Measurements from ENCODE around the gene LMOD2. TPM values are rescaled to one million over a fixed set of nuclear protein-coding genes. Genes with fewer than 3 reads are reported as not detected.
A peak's percentile ranks its signal among the peaks of the same experiment; 100 is the strongest.

The LMOD2 gene
- total RNA-seq, 1 donor from 2014 or later, result 34.4 TPM

DNA sequence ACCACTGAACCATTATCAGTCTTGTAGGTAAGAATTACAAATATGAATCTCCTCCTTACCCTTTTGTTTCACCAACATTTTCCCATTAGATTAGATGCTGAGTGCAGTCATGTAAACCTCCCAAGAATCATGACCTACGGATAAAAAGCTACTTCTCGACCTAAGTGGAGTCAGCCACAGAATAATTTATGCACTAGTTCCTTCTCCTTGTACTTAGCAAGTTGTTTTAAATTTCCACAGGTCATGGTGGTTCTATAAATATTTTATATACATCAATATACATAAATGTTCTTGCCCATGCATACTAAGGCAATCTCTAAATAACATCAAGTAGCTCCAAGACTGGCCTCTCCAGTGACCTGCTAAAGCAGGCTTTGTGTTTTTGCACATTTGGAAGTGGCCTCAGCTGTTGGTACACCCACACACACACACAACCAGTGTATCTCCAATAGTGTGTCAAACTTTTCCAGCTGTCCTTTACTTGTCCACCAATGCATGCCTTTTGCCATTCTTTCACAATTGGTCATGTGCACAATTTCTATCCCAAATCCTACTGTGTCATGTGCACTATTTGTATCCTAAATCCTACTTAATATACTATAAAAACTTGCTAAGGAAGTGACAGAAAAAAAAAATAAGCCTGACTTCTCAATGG, 21.5 kb downstream of the LMOD2 start:
- Histone ChIP-seq H3K4me3 (ENCODE audit: low read length in 3 of 3) (no peak overlapping the region), H3K9me3 (ENCODE audit: control insufficient read depth in 3 of 3, low read length in 3 of 3) (no peaks in the 10 kb centered on the region), H3K36me3 (ENCODE audit: control insufficient read depth in 3 of 3, insufficient read depth in 3 of 3, low read length in 3 of 3) (peaks cover 0 to 3% (median 0%) of the 10 kb centered on the region in 3 donors), H3K9ac (ENCODE audit: low read depth in 1 of 3, low read length in 3 of 3) (no peak overlapping the region), H3K4me1 (ENCODE audit: control insufficient read depth in 3 of 3, insufficient read depth in 3 of 3, low read length in 3 of 3) (peaks cover 21 to 55% (median 44%) of the 10 kb centered on the region in 3 donors), H3K27me3 (ENCODE audit: control insufficient read depth in 3 of 3, insufficient read depth in 3 of 3, low read length in 3 of 3) (no peaks in the 10 kb centered on the region), H3K27ac (ENCODE audit: low read depth, low read length) (no peak overlapping the region)

DNA sequence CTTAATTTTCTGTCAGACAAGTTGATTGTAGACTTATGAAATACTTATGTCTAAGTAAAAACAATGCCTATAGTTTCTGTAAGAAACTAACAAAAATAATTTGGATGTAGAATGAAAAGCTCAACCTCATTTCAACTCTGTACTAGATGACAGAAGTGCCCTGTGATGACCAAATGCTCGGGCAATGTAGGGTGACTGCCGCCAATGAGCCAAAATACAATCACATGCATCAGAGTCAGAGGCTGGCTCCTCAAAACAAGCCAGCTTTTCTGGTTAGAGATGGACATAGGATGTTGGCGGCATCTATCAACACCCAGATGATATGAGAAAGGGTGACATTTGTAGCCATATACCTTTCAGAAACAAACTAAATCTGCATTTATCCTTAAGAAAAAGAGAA, 23.9 kb downstream of the LMOD2 start:
- Histone ChIP-seq H3K4me1 (ENCODE audit: control insufficient read depth in 3 of 3, insufficient read depth in 3 of 3, low read length in 3 of 3) (peaks cover 18 to 39% (median 30%) of the 10 kb centered on the region in 3 donors), H3K27ac (ENCODE audit: low read depth, low read length) (peak overlapping the region; percentile 75), H3K9ac (ENCODE audit: low read depth in 1 of 3, low read length in 3 of 3) (peak overlapping the region in 1 of 3 donors; percentile 34)

GRCh38 chr7:123680580-123680979, 24.9 kb downstream of the LMOD2 start:
- no peak overlapping the region for H3K9ac ChIP-seq (ENCODE audit: low read depth in 1 of 3, low read length in 3 of 3)
- no peaks in the 10 kb centered on the region for H3K27me3 ChIP-seq (ENCODE audit: control insufficient read depth in 3 of 3, insufficient read depth in 3 of 3, low read length in 3 of 3)
- H3K9me3 ChIP-seq (ENCODE audit: control insufficient read depth in 3 of 3, low read length in 3 of 3), result no peaks in the 10 kb centered on the region
- peaks cover 18 to 34% (median 23%) of the 10 kb centered on the region in 3 donors for H3K4me1 ChIP-seq (ENCODE audit: control insufficient read depth in 3 of 3, insufficient read depth in 3 of 3, low read length in 3 of 3)
- H3K36me3 ChIP-seq (ENCODE audit: control insufficient read depth in 3 of 3, insufficient read depth in 3 of 3, low read length in 3 of 3), result peaks cover 0 to 3% (median 0%) of the 10 kb centered on the region in 3 donors
- no peak overlapping the region for H3K4me3 ChIP-seq (ENCODE audit: low read length in 3 of 3)
- peak overlapping the region; percentile 75 for H3K27ac ChIP-seq (ENCODE audit: low read depth, low read length)

More for the DNA sequence above, 23.9 kb downstream of the LMOD2 start:
- Histone ChIP-seq H3K27me3 (ENCODE audit: control insufficient read depth in 3 of 3, insufficient read depth in 3 of 3, low read length in 3 of 3) (no peaks in the 10 kb centered on the region), H3K9me3 (ENCODE audit: control insufficient read depth in 3 of 3, low read length in 3 of 3) (no peaks in the 10 kb centered on the region), H3K4me3 (ENCODE audit: low read length in 3 of 3) (no peak overlapping the region), H3K36me3 (ENCODE audit: control insufficient read depth in 3 of 3, insufficient read depth in 3 of 3, low read length in 3 of 3) (peaks cover 0 to 3% (median 0%) of the 10 kb centered on the region in 3 donors)

GRCh38 chr7:123681561-123681960, 25.9 kb downstream of the LMOD2 start:
- peaks cover 16 to 26% (median 23%) of the 10 kb centered on the region in 3 donors for H3K4me1 ChIP-seq (ENCODE audit: control insufficient read depth in 3 of 3, insufficient read depth in 3 of 3, low read length in 3 of 3)
- peak overlapping the region in 1 of 3 donors; percentile 75 for H3K9ac ChIP-seq (ENCODE audit: low read depth in 1 of 3, low read length in 3 of 3)
- H3K36me3 ChIP-seq (ENCODE audit: control insufficient read depth in 3 of 3, insufficient read depth in 3 of 3, low read length in 3 of 3), result peaks cover 0 to 3% (median 0%) of the 10 kb centered on the region in 3 donors
- no peak overlapping the region for H3K4me3 ChIP-seq (ENCODE audit: low read length in 3 of 3)
- H3K27me3 ChIP-seq (ENCODE audit: control insufficient read depth in 3 of 3, insufficient read depth in 3 of 3, low read length in 3 of 3), result no peaks in the 10 kb centered on the region
- H3K27ac ChIP-seq (ENCODE audit: low read depth, low read length), result peak overlapping the region; percentile 75
- H3K9me3 ChIP-seq (ENCODE audit: control insufficient read depth in 3 of 3, low read length in 3 of 3), result no peaks in the 10 kb centered on the region

GRCh38 chr7:123682690-123683089, 27.0 kb downstream of the LMOD2 start:
- Histone ChIP-seq H3K36me3 (ENCODE audit: control insufficient read depth in 3 of 3, insufficient read depth in 3 of 3, low read length in 3 of 3) (peaks cover 0 to 3% (median 0%) of the 10 kb centered on the region in 3 donors), H3K4me1 (ENCODE audit: control insufficient read depth in 3 of 3, insufficient read depth in 3 of 3, low read length in 3 of 3) (peaks cover 12 to 23% (median 20%) of the 10 kb centered on the region in 3 donors), H3K27ac (ENCODE audit: low read depth, low read length) (no peak overlapping the region), H3K4me3 (ENCODE audit: low read length in 3 of 3) (no peak overlapping the region), H3K9ac (ENCODE audit: low read depth in 1 of 3, low read length in 3 of 3) (no peak overlapping the region), H3K27me3 (ENCODE audit: control insufficient read depth in 3 of 3, insufficient read depth in 3 of 3, low read length in 3 of 3) (no peaks in the 10 kb centered on the region), H3K9me3 (ENCODE audit: control insufficient read depth in 3 of 3, low read length in 3 of 3) (no peaks in the 10 kb centered on the region)

DNA sequence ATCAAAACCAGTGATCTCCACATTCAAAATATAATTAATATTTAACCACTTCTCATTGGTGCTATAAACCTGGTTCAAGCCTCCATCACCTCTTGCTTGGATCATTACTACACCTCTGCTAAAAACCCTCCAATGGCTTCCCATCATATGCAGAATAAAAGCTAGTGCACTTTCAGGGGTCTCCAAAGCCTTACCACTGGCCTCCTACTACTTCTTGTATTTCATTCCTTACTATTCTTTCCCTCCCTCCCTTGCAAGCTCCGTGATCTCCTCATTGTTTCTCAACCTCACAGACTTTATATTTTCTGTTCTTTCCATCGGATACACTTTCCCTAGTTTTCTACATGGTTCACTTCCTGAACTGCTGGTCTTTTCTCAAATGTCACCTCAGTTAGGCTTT, 31.5 kb downstream of the LMOD2 start:
- Histone ChIP-seq H3K27ac (ENCODE audit: low read depth, low read length) (no peak overlapping the region), H3K9me3 (ENCODE audit: control insufficient read depth in 3 of 3, low read length in 3 of 3) (no peaks in the 10 kb centered on the region), H3K36me3 (ENCODE audit: control insufficient read depth in 3 of 3, insufficient read depth in 3 of 3, low read length in 3 of 3) (peaks cover 0 to 17% (median 5%) of the 10 kb centered on the region in 3 donors), H3K4me3 (ENCODE audit: low read length in 3 of 3) (no peak overlapping the region), H3K9ac (ENCODE audit: low read depth in 1 of 3, low read length in 3 of 3) (no peak overlapping the region), H3K27me3 (ENCODE audit: control insufficient read depth in 3 of 3, insufficient read depth in 3 of 3, low read length in 3 of 3) (no peaks in the 10 kb centered on the region), H3K4me1 (ENCODE audit: control insufficient read depth in 3 of 3, insufficient read depth in 3 of 3, low read length in 3 of 3) (peaks cover under 1 to 2% (median under 1%) of the 10 kb centered on the region in 3 donors)

DNA sequence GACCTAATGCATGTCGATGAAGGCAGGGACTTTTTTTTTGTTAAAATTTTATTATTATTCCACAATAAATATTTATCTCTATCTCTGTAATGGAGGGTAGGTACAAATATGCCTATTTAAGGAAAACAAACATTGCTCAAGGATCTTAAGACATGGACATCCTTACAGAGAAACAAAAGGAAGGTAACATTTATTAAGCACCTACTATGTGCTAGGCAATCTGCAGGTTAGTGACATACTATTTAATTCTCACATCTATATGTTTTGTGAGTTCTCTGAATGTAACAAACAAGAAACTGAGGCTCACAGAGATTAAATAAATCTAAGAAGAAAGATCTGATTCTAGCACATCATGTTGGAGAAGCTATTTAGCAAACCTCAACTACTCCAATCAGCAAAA, 32.1 kb downstream of the LMOD2 start:
- Histone ChIP-seq H3K4me3 (ENCODE audit: low read length in 3 of 3) (no peak overlapping the region), H3K27ac (ENCODE audit: low read depth, low read length) (no peak overlapping the region), H3K27me3 (ENCODE audit: control insufficient read depth in 3 of 3, insufficient read depth in 3 of 3, low read length in 3 of 3) (no peaks in the 10 kb centered on the region), H3K9ac (ENCODE audit: low read depth in 1 of 3, low read length in 3 of 3) (no peak overlapping the region), H3K36me3 (ENCODE audit: control insufficient read depth in 3 of 3, insufficient read depth in 3 of 3, low read length in 3 of 3) (peaks cover 4 to 21% (median 5%) of the 10 kb centered on the region in 3 donors), H3K4me1 (ENCODE audit: control insufficient read depth in 3 of 3, insufficient read depth in 3 of 3, low read length in 3 of 3) (no peaks in the 10 kb centered on the region), H3K9me3 (ENCODE audit: control insufficient read depth in 3 of 3, low read length in 3 of 3) (no peaks in the 10 kb centered on the region)

DNA sequence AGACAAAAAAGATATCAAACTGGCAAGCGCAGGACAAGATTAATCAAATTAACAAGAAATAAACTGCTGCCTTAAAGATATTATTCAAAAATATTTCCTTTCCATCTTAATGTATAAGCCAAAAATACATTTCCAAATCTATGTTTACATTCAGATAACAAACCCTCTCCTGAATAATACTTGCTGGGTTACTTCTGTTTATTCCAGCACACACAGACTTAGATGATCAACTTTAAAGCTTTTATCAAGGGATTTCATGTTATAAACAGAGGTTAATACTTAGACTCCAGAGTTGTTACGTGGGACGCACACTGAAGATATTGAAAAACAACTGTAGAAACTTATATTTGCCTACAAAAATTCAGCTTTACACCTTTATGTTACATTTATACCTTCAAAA, 33.6 kb downstream of the LMOD2 start:
- Histone ChIP-seq H3K4me3 (ENCODE audit: low read length in 3 of 3) (no peak overlapping the region), H3K36me3 (ENCODE audit: control insufficient read depth in 3 of 3, insufficient read depth in 3 of 3, low read length in 3 of 3) (peaks cover 4 to 22% (median 13%) of the 10 kb centered on the region in 3 donors), H3K9me3 (ENCODE audit: control insufficient read depth in 3 of 3, low read length in 3 of 3) (no peaks in the 10 kb centered on the region), H3K27me3 (ENCODE audit: control insufficient read depth in 3 of 3, insufficient read depth in 3 of 3, low read length in 3 of 3) (no peaks in the 10 kb centered on the region), H3K27ac (ENCODE audit: low read depth, low read length) (no peak overlapping the region), H3K4me1 (ENCODE audit: control insufficient read depth in 3 of 3, insufficient read depth in 3 of 3, low read length in 3 of 3) (no peaks in the 10 kb centered on the region), H3K9ac (ENCODE audit: low read depth in 1 of 3, low read length in 3 of 3) (no peak overlapping the region)

DNA sequence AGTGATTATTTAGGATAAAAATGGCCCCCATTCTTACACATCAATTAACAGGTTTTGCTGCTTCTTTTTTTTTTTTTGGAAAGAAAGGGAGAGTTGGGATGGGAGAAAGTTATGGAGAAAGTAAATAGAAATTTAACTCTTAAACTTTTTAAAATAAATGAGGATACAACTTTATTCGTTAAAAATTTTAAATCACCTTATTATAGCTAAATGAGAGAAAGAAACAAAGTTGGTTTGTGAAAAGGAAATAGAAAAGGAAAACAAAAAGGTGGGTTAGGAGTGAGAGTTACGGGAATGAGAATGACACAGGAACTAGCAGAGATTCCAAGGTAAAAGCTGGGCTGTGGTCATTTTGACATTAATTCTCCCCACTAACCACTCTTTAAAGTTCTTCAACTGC, 34.9 kb downstream of the LMOD2 start:
- no peak overlapping the region for H3K27ac ChIP-seq (ENCODE audit: low read depth, low read length)
- no peak overlapping the region for H3K4me3 ChIP-seq (ENCODE audit: low read length in 3 of 3)
- peaks cover 4 to 25% (median 16%) of the 10 kb centered on the region in 3 donors for H3K36me3 ChIP-seq (ENCODE audit: control insufficient read depth in 3 of 3, insufficient read depth in 3 of 3, low read length in 3 of 3)
- no peak overlapping the region for H3K9ac ChIP-seq (ENCODE audit: low read depth in 1 of 3, low read length in 3 of 3)
- no peaks in the 10 kb centered on the region for H3K9me3 ChIP-seq (ENCODE audit: control insufficient read depth in 3 of 3, low read length in 3 of 3)
- no peaks in the 10 kb centered on the region for H3K27me3 ChIP-seq (ENCODE audit: control insufficient read depth in 3 of 3, insufficient read depth in 3 of 3, low read length in 3 of 3)
- H3K4me1 ChIP-seq (ENCODE audit: control insufficient read depth in 3 of 3, insufficient read depth in 3 of 3, low read length in 3 of 3), result no peaks in the 10 kb centered on the region

- Histone ChIP-seq H3K9ac (ENCODE audit: low read depth in 1 of 3, low read length in 3 of 3) (no peak overlapping the region), H3K27ac (ENCODE audit: low read depth, low read length) (no peak overlapping the region), H3K9me3 (ENCODE audit: control insufficient read depth in 3 of 3, low read length in 3 of 3) (no peaks in the 10 kb centered on the region), H3K27me3 (ENCODE audit: control insufficient read depth in 3 of 3, insufficient read depth in 3 of 3, low read length in 3 of 3) (no peaks in the 10 kb centered on the region), H3K36me3 (ENCODE audit: control insufficient read depth in 3 of 3, insufficient read depth in 3 of 3, low read length in 3 of 3) (peaks cover 4 to 30% (median 16%) of the 10 kb centered on the region in 3 donors), H3K4me3 (ENCODE audit: low read length in 3 of 3) (no peak overlapping the region), H3K4me1 (ENCODE audit: control insufficient read depth in 3 of 3, insufficient read depth in 3 of 3, low read length in 3 of 3) (no peaks in the 10 kb centered on the region)
These were observed 36.8 kb downstream of the LMOD2 start for GRCh38 chr7:123692471-123692877.

Data from skeletal muscle tissue (tissue), 4 donors.